ENCODE results near the gene LCTL.

Gene LCTL

GRCh38 chr15:66567897-66568296 is 2.1 kb upstream of the LCTL start:
- no peak overlapping the region for H3K4me3 ChIP-seq (ENCODE audit: control insufficient read depth, low read depth, low read length)
- TF ChIP-seq CTCF (conservative IDR thresholded peaks at IDR 0.05; ENCODE audit: control insufficient read depth, insufficient read depth, low read depth, low read length): no peak
- no peak for DNase-seq (ENCODE audit: low read depth)

GRCh38 chr15:66566963-66567531 is 1.2 kb upstream of the LCTL start:
- no peak overlapping the region for H3K4me3 ChIP-seq (ENCODE audit: control insufficient read depth, low read depth, low read length)
- peak; percentile 73 for TF ChIP-seq CTCF (conservative IDR thresholded peaks at IDR 0.05; ENCODE audit: control insufficient read depth, insufficient read depth, low read depth, low read length)
- peak; percentile 70 for DNase-seq (ENCODE audit: low read depth)

GRCh38 chr15:66565141-66565641 is 607 bp downstream of the LCTL start:
- TF ChIP-seq CTCF (conservative IDR thresholded peaks at IDR 0.05; ENCODE audit: control insufficient read depth, insufficient read depth, low read depth, low read length): no peak
- DNase-seq (ENCODE audit: low read depth): no peak
- H3K4me3 ChIP-seq (ENCODE audit: control insufficient read depth, low read depth, low read length): no peak overlapping the region

GRCh38 chr15:66564136-66565041 is 1.4 kb downstream of the LCTL start:
- TF ChIP-seq CTCF (conservative IDR thresholded peaks at IDR 0.05; ENCODE audit: control insufficient read depth, insufficient read depth, low read depth, low read length): no peak
- DNase-seq (ENCODE audit: low read depth): no peak
- H3K4me3 ChIP-seq (ENCODE audit: control insufficient read depth, low read depth, low read length): no peak overlapping the region

GRCh38 chr15:66563566-66564110 is 2.2 kb downstream of the LCTL start:
- no peak for TF ChIP-seq CTCF (conservative IDR thresholded peaks at IDR 0.05; ENCODE audit: control insufficient read depth, insufficient read depth, low read depth, low read length)
- DNase-seq (ENCODE audit: low read depth): no peak
- no peak overlapping the region for H3K4me3 ChIP-seq (ENCODE audit: control insufficient read depth, low read depth, low read length)

- H3K4me3 ChIP-seq (ENCODE audit: control insufficient read depth, low read depth, low read length): no peak overlapping the region
- TF ChIP-seq CTCF (conservative IDR thresholded peaks at IDR 0.05; ENCODE audit: control insufficient read depth, insufficient read depth, low read depth, low read length): no peak
- no peak for DNase-seq (ENCODE audit: low read depth)
These were observed 2.7 kb downstream of the LCTL start for GRCh38 chr15:66563126-66563525.

Measured in fibroblast of mammary gland (primary cell).